A172 (cell line): Measurements from ENCODE around the gene SLC25A21. TPM values are rescaled to one million over a fixed set of nuclear protein-coding genes. Genes with fewer than 3 reads are reported as not detected.
"Not testable (repeated sequence)": the region's sequence is repeated elsewhere in the genome, so short reads cannot be mapped to it uniquely, and the experiment has no call there.

Experiments used
- DNase-seq: peaks from one replicate; pipeline ENCODE4 v3.0.0-alpha.2; 2015; ENCODE audit warnings: low spot score
- total RNA-seq: library from RNA; depleted of rRNA; stranded (reverse); fragments of >200 nt; shearing (Covaris generic); gene quantifications from 2 replicates; pipeline ENCODE4 v1.2.3, GENCODE V29; 2014; rRNA removed

SLC25A21 gene
- 0.22 TPM in 1 of 2 replicates, not detected in the other for total RNA-seq

DNA sequence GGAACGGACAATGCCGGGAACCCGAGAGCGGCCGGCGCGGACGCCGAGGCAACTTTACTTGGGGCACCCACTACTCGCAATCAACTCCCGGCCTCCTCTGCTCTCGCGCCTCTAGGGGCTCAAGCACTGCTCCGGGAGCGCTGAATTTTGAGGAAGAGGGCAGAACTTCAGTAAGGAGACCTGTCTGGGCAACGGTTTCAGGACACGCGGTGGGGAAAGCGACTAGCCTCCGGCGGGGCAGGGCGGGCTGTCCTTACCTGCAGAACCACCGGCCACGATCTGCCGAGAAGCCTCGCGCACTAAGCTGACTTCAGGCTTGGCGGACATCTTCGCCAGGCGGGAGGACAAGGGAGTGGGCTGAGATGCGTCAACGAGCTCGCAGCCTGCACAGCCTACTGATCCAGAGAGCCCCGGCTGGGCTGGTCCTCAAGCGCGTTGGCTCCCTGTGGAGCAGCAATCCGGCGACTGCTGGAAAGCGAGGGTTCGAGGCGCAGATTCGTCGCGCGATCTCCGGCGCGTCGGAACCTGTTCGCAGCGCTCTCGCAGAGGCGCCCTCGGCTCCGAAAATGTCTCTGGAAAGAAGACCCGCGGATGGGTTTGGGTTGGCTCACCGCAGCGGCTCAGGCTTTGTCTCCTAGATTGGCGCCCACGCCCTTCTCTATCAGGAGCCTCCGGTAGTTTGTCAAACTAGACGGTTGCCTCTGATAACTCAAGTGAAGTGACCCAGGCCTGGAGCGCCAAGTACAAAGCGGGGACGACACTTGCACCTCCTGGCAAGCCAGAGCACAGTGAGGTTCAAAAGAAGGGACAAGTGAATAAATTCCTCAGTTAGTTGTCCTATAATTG is at the start of gene SLC25A21:
Gene SLC25A21, minus strand, starts transcription at position 583 of the 846 bp plus-strand sequence.
- no peak for DNase-seq

DNA sequence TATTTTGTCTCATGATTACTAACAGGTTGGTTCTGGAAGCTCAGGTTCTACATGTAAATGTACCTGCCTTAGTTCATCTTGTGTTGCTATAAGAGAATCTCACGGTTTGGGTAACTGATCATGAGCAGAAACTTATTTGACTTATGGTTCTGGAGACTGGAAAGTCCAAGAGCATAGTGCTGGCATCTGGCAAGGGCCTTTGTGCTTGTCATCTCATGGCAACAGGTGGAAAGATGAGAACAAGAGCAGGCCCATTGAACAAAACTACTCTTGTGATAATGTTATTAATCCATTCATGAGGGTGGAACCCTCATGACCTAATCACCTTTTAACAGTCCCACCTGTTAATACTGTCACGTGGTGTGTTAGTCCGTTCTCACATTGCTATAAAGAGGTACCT is 48.7 kb upstream of the SLC25A21 start:
- DNase-seq = no peak

DNA sequence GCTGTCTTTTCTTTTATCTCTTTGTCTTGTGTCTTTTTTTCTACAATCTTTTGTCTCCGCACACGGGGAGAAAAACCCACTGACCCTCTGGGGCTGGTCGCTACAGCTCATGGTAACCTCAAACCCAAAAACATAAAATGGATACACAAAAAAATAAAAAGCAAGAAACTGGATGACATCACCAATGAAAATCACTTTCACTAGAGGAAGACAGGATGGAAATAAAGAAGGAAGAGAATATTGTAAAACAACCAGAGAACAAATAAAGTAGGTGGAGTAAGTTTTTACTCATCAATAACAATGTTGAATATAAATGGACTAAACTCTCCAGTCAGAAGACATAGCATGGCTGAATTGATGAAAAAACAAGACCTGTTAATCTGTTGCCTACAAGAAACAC is 42.9 kb upstream of the SLC25A21 start:
- no peak for DNase-seq

DNA sequence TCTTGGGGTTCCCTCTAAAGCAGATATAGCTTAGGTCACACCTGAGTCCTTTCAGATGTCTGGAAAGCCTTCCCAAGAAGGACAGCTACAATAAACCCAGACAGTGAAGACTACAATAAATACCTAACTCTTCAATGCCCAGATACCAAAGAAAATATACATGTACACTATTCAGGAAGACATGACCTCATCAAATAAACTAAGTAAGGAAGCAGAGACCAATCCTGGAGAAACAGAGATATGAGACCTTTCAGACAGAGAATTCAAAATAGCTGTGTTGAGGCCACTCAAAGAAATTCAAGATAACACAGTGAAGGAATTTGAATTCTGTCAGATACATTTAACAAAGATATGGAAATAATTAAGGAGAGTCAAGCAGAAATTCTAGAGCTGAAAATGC is 40.6 kb upstream of the SLC25A21 start:
- no peak for DNase-seq

DNA sequence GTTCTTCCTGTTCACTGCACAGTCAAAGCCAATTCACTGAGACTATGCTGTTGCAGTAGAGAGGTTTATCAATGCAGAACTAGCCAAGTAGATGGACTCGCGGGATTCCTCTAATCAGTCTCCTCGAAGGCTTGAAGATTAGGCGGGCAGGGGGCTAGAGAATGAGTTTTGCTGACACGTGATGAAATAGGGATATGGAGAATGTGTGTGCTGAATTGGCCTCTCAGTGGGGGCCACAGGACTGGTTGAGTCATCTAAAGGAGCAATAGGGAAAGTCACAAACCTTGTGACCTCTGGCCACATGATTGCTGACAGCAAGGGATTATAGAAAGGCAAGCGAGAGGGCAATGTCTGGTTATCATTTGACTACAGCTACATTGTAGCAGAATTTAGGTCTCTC is 38.0 kb upstream of the SLC25A21 start:
- DNase-seq = no peak

DNA sequence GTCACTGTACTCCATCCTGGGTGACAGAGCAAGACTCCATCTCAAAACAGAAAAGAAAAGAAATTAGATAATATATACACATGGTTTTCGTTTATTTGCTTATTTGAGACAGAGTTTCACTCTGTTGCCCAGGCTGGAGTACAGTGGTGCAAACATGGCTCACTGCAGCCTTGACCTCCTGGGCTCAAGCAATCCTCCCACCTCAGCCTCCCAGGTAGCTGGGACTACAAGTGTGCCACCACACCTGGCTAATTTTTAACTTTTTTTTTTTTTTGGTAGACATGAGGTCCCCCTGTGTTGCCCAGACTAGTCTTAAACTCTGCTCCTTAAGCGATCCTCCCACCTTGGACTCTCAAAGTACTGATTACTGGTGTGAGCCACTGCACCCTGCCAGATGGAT is 37.2 kb upstream of the SLC25A21 start:
- not testable (repeated sequence) for DNase-seq

DNA sequence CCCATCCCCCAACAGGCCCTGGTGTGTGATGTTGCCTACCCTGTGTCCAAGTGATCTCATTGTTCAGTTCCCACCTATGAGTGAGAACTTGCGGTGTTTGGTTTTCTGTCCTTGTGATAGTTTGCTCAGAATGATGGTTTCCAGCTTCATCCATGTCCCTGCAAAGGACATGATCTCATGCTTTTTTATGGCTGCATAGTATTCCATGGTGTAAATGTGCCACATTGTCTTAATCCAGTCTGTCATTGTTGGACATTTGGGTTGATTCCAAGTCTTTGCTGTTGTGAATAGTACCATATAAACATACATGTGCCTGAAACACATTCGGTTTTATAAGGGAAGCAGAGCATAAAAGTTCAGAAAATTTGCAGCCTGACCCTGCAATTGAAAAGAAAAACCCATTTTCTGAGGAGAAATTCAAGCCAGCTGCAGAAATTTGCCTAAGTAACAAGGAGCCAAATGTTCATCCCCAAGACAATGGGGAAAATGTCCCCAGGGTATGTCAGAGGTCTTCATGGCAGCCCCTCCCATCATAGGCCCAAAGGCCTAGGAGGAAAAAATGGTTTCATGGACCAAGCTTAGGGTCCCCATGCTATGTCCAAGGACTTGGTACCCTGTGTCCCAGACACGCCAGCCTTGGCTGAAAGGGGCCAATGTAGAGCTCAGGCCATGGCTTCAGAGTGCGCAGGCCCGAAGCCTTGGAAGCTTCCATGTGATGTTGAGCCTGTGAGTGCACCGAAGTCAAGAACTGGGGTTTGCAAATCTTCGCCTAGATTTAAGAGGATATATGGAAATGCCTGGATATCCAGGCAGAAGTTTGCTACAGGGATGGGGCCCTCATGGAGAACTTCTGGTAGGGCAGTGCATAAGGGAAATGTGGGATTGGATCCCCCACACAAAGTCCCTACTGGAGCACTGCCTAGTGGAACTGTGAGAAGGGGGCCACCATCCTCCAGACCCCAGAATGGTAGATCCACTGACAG is 33.5 kb upstream of the SLC25A21 start:
- DNase-seq = not testable (repeated sequence)

DNA sequence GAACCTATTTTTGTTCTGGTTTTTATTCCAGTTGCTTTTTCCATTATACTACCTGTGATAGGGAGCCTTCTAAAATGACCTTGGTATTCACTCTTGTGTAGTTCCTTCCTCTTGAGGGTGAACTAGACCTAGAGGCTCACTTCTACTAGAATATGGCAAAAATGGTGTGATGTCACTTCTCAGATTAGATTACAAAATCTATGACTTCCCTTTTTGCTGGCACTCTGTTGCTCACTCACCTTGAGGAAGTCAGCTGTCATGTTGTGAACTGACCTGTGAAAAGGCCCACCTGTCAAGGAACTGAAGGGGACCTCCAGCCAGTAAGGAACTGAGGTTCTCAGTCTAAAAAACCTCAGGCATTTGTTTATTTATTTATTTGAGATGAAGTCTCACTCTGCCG is 31.0 kb upstream of the SLC25A21 start:
- no peak for DNase-seq

DNA sequence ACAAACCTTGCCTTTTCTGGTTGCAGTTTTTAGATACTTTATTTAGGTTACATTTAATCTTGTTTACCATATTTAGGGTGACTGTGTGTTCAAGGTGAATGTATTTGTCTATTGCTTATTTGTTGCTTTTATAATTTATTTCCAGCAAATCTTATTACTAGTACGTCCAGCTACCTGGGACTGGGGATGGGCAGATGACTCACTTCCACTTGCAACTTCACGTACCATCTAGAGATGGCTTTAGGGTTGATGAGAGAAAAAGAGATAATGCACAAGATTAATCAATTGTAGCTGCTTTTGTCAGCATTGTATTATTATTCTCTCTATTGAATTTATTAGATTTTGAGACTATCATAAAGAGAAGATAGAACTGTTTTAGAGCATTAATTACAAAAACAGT is 30.4 kb upstream of the SLC25A21 start:
- no peak for DNase-seq

DNA sequence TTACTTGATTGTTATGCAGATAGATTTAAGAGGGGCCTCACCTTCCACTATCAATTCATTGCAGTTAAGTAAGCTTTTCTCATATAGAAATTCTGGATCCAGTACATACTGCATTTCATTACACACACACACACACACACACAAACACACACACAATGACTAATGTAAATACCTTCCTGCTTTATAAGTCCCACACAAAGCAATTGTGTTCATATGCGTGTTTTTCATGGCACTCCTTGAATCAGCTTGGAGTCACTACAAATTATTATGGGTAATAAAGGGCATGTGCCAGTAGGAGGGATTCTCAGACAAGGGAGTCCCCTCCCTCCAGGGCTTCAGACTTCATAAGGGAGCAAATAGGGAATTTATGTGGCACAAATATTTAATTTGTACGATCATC is 29.9 kb upstream of the SLC25A21 start:
- DNase-seq = no peak

DNA sequence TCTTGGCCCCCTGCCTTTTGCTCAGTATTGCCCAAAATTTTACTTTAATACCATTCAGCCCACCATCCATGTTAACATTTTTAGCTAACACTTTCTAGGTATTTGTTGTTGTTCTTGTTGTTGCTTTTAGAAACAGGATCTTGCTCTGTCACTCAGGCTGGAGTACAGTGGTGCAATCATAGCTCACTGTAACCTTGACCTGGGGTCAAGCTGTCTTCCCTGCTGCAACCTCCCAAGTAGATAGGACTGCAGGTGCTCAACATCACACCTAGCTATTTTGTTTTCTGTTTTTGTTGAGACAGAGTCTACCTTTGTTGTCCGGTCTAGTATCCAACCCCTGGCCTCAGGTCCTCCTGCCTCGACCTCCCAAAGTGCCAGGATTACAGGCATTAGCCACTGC is 29.3 kb upstream of the SLC25A21 start:
- DNase-seq = no peak

DNA sequence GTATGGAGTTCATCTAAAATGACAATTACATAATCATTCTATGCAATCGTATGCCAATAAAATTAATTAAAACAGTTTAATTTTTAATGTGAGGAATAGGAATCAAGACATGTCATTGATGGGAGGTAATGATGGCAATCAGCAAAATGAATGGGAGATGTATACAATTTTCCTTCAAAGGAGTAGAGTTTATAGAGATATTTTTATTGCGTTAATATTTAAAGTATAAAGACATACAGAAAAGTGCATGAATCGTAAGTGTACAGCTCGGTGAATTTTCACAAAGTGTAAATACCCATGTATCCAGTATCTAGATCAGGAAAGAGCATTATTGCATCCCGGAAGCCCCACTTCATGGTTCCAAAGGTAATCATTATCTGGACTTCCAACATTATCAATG is 26.5 kb upstream of the SLC25A21 start:
- no peak for DNase-seq

DNA sequence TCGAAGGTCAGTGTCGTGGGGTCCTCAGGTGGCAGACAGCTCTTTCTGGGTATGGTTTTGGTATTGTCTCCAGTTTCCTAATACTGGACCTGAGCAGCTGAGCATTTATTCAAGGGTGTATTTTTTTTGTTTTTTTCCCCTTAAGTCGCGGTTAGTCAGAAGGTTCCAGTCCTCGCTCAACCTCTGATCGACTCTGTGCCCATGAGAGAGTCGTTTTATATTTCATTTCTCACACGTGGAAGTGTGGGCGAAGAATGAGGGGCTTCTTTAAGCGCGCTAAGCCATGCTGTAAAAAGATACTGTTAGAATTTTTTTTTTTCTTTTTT is 25.8 kb upstream of the SLC25A21 start:
- no peak for DNase-seq

DNA sequence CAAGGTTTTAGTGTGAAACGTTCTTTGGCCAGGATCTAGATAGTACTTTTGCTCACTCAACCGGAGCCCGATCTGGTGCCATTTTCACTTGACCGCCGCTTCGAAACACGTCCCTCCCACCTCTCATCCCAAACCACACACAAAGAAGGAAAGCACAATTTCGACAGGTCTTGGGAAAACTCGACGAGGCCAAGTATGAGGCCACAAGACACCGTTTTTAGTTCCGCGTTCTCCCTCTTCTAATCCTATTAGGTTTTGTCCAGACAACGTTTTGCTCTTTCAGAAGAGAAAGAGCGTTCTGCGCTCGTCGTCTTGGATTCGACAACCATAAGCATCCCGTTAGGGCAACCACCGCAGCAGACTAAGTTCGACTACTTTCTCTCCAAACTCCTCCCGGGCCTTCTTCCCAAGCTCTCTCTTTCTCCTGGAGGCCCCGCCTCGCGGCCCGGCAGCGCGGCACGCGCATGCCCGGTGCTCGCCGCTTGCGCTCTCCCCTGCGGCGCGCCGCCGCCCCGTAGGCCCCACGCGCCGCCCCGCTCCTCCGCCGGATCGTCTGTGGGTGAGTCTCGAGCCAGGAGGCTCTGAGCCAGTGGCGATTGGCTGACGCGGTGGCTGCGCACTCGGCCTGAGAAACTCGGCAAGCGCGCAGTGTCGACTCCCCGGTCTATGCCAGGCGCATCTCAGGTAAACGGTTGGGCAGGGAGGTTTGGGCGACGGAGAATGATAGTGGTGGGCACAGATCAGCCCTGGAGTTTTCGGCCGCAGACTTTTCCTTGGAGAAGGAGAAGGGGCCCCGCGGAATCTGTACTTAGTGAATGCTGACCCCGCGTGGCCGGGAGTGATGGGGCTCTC is 25.2 kb upstream of the SLC25A21 start, which contains the start of gene MIPOL1:
Gene MIPOL1, plus strand, starts transcription at position 517 of the 852 bp plus-strand sequence. CDS start 49,952 bp downstream, outside the sequence.
- DNase-seq = no peak

DNA sequence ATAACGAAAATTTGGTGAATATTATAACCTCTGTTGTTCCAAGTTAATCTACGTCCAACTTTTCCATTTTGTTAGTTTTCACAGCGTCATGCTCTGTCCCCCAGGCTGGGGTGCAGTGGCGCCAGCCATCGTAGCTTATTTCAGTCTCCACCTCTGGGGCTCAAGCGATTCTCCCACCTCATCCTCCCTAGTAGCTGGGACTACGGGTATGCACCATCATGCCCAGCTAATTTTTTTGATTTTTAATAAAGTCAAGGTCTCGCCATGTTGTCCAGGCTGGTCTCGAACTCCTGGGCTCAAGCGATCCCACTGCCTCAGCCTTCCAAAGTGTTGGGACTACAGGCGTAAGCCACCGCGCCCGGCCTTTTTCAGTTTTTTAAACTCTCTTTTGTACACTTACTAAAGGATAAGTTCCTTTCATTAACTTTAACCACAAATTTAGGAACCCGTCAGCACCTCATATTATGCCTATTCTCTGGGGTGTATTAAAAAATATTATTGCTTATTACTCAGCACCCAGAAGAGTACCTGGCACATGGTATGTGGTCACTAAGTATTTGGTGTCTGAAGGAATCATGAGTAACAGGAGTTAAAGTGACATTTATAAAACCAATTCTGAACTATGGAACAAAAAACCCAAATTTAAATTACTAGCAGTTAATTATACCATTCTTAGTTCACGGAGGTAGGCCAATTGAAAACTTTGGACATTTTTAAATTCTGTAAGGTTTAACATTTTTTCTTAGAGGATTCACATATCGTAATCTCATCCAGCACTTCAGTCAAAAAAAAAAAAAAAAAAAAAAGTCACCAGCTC is 24.4 kb upstream of the SLC25A21 start:
- no peak for DNase-seq

DNA sequence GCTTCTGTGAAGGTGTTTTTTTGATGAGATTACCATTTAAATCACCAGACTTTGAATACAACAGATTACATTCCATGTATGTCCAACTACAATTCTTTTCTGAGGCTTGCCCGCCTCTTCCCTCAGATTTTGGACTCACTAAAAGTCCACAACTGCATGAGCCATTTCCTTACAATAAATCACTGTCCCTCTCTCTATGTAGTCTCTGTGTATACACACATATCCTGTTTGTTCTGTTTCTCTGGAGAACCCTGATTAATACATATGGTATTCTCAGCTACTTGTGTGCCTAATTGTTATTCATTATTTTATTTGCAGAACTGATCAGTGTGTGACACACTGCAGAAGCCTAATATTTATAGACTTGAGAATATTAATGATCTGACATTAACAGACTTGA is 22.9 kb upstream of the SLC25A21 start:
- DNase-seq = peak; percentile 11

DNA sequence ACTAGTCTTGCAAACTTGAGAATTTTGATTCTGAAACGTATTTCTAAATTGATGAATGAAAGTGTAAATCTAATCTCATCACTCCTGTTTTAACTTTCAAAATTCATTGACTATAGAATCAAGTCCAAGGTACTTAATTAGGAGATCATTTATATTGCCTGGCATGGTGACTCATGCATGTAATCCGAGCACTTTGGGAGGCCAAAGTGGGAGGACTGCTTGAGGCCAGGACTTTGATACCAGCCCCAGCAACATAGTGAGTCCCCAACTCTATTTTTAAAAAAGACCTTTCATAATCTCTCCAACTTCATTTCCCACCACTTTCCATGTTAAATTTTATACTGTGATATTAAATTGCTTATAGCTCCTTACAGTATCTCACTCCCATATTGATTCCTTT is 22.3 kb upstream of the SLC25A21 start:
- DNase-seq = no peak

DNA sequence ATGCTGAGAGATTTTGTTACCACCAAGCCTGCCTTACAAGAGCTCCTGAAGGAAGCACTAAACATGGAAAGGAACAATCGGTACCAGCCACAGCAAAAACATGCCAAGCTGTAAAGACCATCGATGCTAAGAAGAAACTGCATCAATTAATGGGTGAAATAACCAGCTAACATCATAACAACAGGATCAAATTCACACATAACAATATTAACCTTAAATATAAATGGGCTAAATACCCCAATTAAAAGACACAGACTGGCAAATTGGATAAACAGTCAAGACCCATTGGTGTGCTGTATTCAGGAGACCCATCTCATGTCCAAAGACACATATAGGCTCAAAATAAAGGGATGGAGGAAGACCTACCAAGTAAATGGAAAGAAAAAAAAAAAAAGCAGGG is 17.3 kb upstream of the SLC25A21 start:
- DNase-seq = not testable (repeated sequence)

DNA sequence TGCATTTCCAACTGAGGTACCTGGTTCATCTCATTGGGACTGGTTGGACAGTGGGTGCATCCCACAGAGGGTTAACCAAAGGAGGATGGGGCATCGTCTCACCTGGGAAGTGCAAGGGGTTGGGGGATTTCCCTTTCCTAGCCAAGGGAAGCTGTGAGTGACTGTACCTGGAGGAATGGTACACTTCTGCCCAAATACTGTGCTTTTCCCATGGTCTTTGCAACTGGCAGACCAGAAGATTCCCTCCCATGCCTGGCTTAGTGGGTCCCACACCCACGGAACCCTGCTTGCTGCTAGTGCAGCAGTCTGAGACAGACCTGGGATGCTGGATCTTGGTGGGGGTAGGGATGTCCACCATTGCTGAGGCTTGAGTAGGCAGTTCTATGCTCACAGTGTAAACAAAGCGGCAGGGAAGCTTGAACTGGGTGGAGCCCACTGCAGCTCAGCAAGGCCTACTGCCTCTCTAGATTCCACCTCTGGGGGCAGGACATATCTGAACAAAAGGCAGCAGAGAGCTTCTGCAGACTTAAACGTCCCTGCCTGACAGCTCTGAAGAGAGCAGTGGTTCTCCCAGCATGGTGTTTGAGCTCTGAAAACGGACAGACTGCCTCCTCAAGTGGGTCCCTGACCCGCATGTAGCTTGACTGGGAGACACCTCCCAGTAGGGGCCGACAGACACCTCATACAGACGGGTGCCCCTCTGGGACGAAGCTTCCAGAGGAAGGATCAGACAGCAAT is 15.6 kb upstream of the SLC25A21 start:
- not testable (repeated sequence) for DNase-seq

DNA sequence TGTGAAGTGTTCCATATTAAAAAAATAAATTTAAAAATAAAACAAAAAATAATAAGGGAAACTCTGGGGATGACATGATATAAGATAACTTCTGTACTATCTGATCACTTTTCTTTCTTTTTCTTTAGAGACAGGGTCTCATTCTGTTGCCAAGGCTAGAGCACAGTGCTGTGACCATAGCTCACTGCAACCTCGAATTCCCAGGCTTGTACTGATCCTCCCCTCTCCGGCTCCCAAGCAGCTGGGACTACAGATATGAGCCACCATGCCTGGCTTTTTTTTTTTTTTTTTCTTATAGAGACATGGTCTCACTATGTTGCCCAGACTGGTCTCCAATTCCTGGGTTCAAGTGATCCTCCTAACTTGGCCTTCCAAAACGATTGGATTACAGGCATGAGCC is 14.9 kb upstream of the SLC25A21 start:
- no peak for DNase-seq
